Measurements from ENCODE around the gene SYT1. TPM values are rescaled to one million over a fixed set of nuclear protein-coding genes. Genes with fewer than 3 reads are reported as not detected.

SYT1 gene
- total and polyA plus RNA-seq, 2 donors (not counting 3 experiments of a cell fraction or from before 2014, with no cell fraction given) = 3.2 to 15.3 TPM

DNA sequence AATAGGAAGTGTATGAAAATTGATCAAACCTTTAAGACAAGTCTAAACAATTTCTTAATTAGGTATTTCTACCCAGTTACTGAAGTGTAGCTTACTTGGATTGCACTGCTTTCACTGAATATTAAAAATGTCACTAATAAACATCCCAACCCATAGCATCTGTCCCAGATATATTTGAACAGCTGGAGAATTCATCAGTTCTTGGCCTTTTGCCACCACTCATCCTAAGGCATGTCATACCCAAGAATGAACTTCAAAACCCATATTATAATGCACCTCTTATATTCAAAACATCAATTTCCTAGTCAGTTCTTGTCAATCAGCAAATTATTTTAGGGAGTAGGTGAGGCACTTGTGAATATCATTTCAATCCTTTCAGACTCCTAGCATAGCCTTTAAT is 433.9 kb downstream of the SYT1 start:
- intact Hi-C loops (cut with micrococcal nuclease) (no loop called here), dilution Hi-C loops (cut with MboI; ENCODE audit: extremely low pct_ligation_motif_present, low sequenced_read_pairs) (no loop called here)
- Histone ChIP-seq H3K4me3 (replicated peaks in 1 of 3; ENCODE audit: insufficient read depth in 1 of 3, low read depth in 1 of 3, low read length in 3 of 3) (no peak overlapping the region), H3K4me1 (ENCODE audit: control insufficient read depth, extremely low read depth, insufficient read depth, low read length) (peaks cover 34% of the 10 kb centered on the region), H3K9ac (replicated peaks; ENCODE audit: extremely low read depth, insufficient read depth, low read length) (no peak overlapping the region), H3K9me3 (replicated peaks; ENCODE audit: control insufficient read depth, insufficient read depth, low read length) (no peaks in the 10 kb centered on the region), H3K4me2 (ENCODE audit: insufficient read depth, low read length) (no peak overlapping the region), H3K27ac (ENCODE audit: insufficient read depth, low read depth, low read length) (no peak overlapping the region), H3K79me2 (ENCODE audit: control insufficient read depth, insufficient read depth, low read length) (no peaks in the 10 kb centered on the region), H3K27me3 (ENCODE audit: control insufficient read depth in 2 of 2, insufficient read depth in 2 of 2, low read length in 2 of 2) (no peaks in the 10 kb centered on the region), H4K20me1 (replicated peaks; ENCODE audit: control insufficient read depth, extremely low read depth, insufficient read depth, low read length) (no peaks in the 10 kb centered on the region), H2AFZ (ENCODE audit: low read depth, low read length) (no peak overlapping the region), H3K36me3 (ENCODE audit: control insufficient read depth in 2 of 2, extremely low read depth in 1 of 2, insufficient read depth in 2 of 2, low read length in 2 of 2) (no peaks in the 10 kb centered on the region), H3K9me1 (replicated peaks; ENCODE audit: control insufficient read depth, extremely low read depth, insufficient read depth, low read length) (no peaks in the 10 kb centered on the region)
- DNase-seq (ENCODE audit: low read depth, low spot score) (peak; percentile 26), FAIRE-seq (no peak)
- CTCF ChIA-PET = no interaction called here
- TF ChIP-seq, protein P1, sequence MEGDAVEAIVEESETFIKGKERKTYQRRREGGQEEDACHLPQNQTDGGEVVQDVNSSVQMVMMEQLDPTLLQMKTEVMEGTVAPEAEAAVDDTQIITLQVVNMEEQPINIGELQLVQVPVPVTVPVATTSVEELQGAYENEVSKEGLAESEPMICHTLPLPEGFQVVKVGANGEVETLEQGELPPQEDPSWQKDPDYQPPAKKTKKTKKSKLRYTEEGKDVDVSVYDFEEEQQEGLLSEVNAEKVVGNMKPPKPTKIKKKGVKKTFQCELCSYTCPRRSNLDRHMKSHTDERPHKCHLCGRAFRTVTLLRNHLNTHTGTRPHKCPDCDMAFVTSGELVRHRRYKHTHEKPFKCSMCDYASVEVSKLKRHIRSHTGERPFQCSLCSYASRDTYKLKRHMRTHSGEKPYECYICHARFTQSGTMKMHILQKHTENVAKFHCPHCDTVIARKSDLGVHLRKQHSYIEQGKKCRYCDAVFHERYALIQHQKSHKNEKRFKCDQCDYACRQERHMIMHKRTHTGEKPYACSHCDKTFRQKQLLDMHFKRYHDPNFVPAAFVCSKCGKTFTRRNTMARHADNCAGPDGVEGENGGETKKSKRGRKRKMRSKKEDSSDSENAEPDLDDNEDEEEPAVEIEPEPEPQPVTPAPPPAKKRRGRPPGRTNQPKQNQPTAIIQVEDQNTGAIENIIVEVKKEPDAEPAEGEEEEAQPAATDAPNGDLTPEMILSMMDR (IDR thresholded peaks at IDR 0.05; ENCODE audit: extremely low read depth in 1 of 2, insufficient read depth in 1 of 2, low read depth in 1 of 2, low read length in 2 of 2) = no peak
- TF ChIP-seq FOS (IDR thresholded peaks at IDR 0.05; ENCODE audit: borderline replicate concordance, insufficient read depth, low read length) (no peak), GATA2 (IDR thresholded peaks at IDR 0.05; ENCODE audit: insufficient read depth, insufficient read length, low read depth, low read length) (no peak), POLR2AphosphoS5 (IDR thresholded peaks at IDR 0.05; ENCODE audit: insufficient read depth, low read depth, low read length) (no peak), JUN (IDR thresholded peaks at IDR 0.05; ENCODE audit: borderline replicate concordance, insufficient read depth, insufficient read length, low read depth) (no peak), EZH2 (IDR thresholded peaks at IDR 0.05; ENCODE audit: borderline replicate concordance, low read depth, low read length, severe bottlenecking) (no peak), POLR2A (IDR thresholded peaks at IDR 0.05; ENCODE audit: low read depth, low read length) (no peak), MYC (IDR thresholded peaks at IDR 0.05; ENCODE audit: low read depth, low read length) (no peak)
- TF ChIP-seq, protein P2, sequence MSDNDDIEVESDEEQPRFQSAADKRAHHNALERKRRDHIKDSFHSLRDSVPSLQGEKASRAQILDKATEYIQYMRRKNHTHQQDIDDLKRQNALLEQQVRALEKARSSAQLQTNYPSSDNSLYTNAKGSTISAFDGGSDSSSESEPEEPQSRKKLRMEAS (IDR thresholded peaks at IDR 0.05; ENCODE audit: insufficient read depth, insufficient read length) = no peak
- POLR2A ChIA-PET = no interaction called here
- no TSS peak for BruUV-seq (replicated peaks)

All from endothelial cell of umbilical vein (primary cell).